ENCODE data around the gene SMIM38. TPM values are rescaled to one million over a fixed set of nuclear protein-coding genes. Genes with fewer than 3 reads are reported as not detected.

The SMIM38 gene
- total RNA-seq, 1 donor from 2014 or later: 0.69 TPM

GRCh38 chr11:69186316-69187260 lies 30.9 kb downstream of the SMIM38 start:
- DNase-seq: no peak

DNA sequence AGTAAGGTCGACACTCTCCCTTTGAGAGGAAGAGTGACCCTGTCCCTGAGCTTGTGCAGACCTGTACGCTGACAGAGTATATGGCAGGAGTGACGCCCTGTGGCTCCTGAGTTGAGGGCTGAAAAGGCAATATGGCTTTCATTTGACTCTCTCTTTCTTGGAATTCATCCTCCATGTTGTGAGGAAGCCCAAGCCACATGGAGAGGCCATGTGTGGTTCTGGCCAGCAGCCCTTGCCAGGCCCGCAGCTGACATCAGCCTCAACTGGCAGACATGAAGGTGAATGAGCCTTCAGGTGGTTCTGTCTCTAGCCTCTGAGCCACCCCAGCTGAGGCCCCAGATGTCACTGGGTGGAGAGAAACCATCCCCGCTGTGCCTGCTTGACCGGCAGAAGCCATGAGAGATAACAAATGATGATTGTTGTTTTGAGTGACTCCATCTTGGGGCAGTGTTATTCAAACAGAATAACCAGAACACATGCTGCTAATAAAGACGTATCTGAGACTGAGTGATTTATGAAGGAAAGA lies 31.9 kb downstream of the SMIM38 start:
- DNase-seq: no peak

DNA sequence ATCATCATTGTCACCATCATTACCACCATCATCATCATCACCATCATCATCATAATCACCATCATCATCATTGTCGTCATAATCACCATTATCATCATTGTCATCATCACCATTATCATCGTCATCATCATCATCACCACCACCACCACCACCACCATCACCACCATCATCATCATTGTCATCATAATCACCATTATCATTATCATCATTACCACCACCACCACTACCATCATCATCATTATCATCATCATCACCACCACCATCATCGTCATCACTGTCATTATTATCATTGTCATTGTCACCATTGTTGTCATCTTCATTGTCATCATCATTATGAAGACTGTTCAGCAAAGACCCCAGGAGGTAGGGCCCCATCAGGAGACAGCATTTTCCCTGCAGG lies 33.3 kb downstream of the SMIM38 start:
- no peak for DNase-seq

GRCh38 chr11:69190796-69191536 lies 35.2 kb downstream of the SMIM38 start:
- no peak for DNase-seq

DNA sequence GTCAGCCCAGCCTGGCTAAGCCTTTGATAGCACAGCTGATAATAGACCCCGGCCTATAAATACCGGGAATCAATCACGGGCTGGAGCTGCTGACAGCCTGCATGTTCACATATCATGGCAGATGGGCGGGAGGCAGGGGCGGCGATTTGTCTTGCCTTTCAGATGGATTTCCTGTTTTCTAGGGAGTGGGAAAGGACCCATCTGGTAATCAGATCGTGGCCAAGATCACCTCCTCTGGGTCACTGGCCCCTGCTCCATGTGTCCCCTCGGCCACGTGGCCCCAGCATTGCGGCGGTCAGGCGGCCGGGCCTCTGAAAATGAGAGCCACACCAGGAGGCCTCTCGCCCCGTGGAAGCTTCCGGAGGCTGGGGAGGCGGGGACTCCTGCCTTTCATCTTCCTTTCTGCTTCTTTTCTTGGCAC lies 36.6 kb downstream of the SMIM38 start:
- DNase-seq: no peak

DNA sequence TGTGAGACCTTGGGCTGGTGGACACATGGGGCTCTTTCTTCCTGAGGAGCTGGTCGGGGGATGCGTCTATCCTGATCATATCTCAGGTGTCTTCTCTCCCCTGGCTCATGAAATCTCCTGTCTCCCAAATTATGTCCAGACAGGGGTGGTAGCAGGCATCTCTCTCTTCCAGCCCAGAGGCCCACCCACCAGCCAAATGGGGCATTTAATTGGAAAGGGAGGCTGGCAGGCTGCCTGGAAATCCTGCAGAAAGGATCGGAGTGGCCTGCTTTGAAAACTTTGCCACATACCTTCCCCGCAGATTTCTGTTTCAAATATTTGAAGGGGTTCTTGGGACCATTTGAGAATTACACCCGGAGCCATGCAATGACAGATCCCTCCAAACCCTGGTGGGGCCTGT lies 37.4 kb downstream of the SMIM38 start:
- no peak for DNase-seq

DNA sequence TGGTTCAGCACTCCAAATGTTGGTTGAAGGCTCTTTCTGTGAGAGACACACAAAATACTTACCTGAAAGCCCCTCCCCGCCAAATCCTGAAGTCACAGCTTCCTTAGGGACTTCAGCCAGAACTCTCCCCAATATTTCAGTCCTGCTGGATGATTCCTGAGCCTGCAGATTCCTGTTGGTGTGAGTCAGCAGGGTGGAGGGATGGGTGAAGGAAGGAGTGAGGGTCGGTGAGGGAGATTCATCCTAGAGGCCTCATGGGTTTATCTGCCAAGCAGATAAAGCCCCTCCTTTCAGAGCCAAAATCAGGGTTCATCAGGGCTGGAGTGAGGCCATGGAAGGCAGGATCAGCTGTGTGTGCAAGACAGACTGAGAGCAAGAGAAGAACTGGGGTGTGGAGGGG lies 37.9 kb downstream of the SMIM38 start:
- DNase-seq: no peak

DNA sequence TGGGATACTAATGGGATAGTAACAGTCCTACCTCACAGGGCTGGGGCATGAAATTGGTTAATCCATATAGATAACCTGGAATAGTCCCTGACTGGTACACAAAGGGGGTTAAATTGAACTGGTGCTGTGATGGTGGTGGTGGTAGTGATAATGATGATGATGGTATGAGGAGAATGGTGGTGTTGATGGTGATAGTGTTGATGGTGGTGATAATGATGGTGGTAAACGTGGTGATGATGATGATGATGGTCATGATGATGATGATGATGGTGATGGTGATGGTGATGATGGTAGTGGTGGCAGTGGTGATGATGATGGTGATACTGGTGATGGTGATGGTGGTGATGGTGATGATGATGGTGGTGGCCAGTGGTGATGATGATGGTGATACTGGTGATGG lies 38.7 kb downstream of the SMIM38 start:
- no peak for DNase-seq

DNA sequence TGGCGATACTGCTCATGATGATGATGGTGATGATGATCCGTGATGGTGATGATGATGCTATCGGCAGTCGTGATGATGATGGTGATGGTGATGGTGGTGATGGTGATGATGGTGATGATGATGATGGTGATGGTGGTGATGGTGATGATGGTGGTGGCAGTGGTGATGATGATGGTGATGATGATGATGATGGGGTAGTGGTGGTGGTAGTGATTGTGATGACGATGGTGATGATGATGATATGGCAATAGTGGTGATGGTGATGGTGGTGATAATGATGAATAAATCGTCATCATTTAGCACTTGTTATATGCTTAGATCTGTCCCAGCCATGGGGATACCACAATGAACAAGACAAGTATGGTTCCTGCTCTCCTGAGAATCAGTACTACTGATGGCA lies 39.2 kb downstream of the SMIM38 start:
- DNase-seq: no peak

- DNase-seq: no peak
These were observed 40.4 kb downstream of the SMIM38 start for GRCh38 chr11:69195824-69196782.

- no peak for DNase-seq
These were observed 41.0 kb downstream of the SMIM38 start for GRCh38 chr11:69196783-69197169.

GRCh38 chr11:69198891-69199582 lies 43.3 kb downstream of the SMIM38 start:
- no peak for DNase-seq

DNA sequence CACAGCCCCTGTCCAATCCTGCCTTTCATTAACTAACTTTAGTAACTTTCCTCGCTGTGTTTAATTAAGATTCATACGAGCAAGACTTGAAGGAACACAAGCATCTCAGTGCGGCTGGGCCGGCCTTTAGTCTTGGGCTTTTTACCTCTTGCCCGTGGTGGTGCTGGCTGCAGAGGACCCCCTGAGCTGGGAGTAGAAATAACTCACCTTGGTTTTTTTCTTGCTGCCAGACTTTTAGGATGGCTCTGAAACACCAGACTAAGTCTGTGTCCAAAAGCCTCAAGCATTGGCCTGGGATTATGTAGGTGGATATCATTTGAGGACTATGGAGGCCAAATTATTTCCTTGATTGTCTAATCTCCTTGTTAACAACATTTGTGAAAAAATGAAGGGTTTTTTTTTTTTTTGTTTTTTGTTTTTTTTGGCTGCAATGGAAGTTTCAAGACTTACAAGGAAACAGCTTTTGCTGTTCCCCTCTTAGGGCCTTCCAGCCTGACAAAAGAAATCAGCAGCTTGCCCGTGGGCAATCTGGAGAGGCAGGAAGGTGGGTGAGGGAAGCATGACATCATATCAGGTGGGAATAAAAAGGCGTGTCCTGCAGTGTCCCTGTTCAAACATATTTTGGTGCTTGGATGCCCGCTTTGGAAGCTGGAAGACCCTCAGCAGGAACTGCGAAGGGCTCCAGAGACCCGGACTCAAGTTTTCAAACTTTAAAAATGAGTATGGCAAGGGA lies 44.0 kb downstream of the SMIM38 start:
- no peak for DNase-seq

- no peak for DNase-seq
These were observed 44.8 kb downstream of the SMIM38 start for GRCh38 chr11:69200331-69201065.

DNA sequence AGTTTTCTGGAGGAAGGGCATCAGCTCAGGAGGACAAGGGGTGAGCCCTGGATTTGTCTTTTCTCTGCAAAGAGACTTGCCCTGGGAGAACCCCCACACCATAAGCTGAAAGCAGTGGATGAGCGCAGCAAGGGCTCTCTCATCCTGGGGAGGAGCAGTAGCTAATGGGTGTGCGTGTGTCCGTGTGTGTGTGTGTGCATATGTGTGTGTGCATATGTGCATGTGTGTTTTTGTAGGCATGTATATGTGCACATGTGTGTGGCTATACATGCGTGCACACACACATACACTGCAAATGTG lies 45.3 kb downstream of the SMIM38 start:
- DNase-seq: no peak

DNA sequence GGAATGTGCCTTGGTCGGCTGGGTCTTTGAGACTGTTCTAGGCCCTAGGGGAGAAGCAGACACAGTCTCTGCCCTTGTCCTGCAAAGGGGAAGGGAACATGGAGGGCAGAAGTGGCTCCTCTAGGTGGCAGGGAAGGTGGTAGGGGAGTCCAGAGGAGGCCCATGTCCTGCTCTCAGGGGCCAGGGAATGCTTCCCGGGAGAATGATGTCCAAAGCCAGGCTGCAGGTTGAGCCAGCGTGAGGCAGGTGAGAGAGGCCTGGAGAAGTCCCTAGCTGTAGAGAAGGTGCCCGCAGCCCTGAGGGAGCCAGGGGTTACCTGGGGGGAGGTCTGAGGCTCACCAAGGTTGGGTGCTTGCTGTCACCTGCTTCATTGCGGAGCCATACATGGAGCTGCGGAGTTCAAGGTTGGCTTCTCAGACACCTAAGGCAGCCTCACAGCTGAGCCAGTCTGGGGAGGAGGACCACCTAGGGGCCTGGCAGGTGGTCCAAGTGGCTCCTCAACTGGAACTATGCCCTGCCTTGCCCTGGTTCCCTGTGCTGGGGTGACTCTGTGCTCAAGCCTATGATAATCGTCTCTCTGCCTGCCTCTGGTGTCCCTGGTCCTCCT lies 46.1 kb downstream of the SMIM38 start:
- DNase-seq: no peak

DNA sequence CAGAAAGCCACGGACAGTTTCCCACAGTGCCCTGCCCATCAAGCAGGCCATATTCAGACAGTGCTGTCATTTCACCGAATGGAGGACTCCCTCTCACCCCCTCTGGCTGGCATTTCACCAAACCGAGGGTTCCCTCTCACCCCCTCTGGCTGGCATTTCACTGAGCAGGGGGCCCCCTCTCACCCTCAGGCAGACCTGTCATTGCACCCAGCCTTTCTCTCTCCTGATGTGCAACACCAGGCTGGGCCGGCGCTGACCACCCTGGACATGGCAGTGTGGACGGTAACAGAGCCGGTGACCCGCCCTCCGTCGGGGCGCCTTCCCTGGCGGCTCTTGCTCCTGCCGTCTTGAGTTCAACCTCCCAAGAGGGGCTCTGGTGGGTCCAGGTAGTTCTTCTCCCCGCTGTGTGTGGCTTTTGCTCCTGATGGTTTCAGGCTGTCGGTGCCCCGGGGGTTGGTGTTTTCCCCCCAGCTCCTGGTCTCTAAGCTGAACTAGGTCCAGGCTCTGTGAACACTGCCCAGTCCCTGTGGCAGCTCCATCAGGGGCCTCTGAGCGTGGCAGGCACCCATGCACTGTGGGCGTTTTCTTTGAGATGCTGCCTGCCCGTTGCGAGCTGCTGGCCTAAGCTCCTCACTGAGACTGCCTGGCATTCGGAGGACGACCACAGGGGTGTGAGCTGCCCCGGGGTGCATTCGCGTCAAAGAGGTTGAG lies 46.9 kb downstream of the SMIM38 start:
- DNase-seq: no peak

- no peak for DNase-seq
These were observed 47.6 kb downstream of the SMIM38 start for GRCh38 chr11:69203381-69203780.

DNA sequence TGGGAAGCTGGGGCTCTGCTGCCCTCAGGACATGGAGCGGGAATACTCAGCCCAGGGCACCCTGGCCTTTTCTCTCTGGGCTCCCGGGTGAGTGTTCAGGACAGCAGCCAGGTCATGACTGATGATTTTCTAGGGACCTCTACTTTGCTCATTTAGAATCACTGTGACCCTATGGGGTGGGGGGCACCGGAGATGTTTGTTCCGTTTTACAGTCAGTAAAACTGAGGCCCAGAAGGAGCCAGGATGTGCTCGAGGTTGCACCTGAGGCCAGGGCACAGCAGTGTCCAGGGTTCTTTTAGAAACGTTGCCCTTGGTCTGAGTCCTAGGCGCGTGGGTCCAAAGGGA lies 48.1 kb downstream of the SMIM38 start:
- DNase-seq: no peak

Data from skin of body (tissue), 2 donors.